ENCODE measurements around the gene FLOT1.

Gene FLOT1

GRCh38 chr6:30763155-30763617 lies 20.7 kb upstream of the FLOT1 start:
- WGBS, 2 donors (ENCODE audit: extremely low coverage in 2 of 2, insufficient read length in 2 of 2, insufficient replicate concordance in 1 of 2): no CpG with 5 or more reads among the region's 1 CpG
- no peak overlapping the region for H3K4me3 ChIP-seq (ENCODE audit: low read length in 2 of 2)
- H2BK5ac ChIP-seq (ENCODE audit: low read length): no peak overlapping the region

GRCh38 chr6:30761791-30762429 lies 19.4 kb upstream of the FLOT1 start:
- DNase-seq (ENCODE audit: low spot score): no peak
- H3K79me1 ChIP-seq (ENCODE audit: low read depth, low read length): peaks cover 2% of the 10 kb centered on the region
- no peak overlapping the region for H2AFZ ChIP-seq (ENCODE audit: low read length)
- H2AK5ac ChIP-seq (ENCODE audit: low read depth, low read length): no peak overlapping the region
- H4K91ac ChIP-seq (ENCODE audit: low read depth, low read length, poor library complexity): no peak overlapping the region
- H2BK12ac ChIP-seq (ENCODE audit: low read length): no peak overlapping the region
- H3K4me2 ChIP-seq (ENCODE audit: insufficient read depth, low read length, poor library complexity, severe bottlenecking): no peak overlapping the region
- no peak overlapping the region for H3K18ac ChIP-seq (ENCODE audit: low read length)
- no peak overlapping the region for H3K23ac ChIP-seq (ENCODE audit: low read depth, low read length, poor library complexity)
- H3K9me3 ChIP-seq (replicated peaks in 1 of 2; ENCODE audit: control insufficient read depth in 2 of 2, insufficient read depth in 1 of 2, low read depth in 1 of 2, low read length in 2 of 2): peaks cover 0 to 3% of the 10 kb centered on the region in 2 donors
- peaks cover 19 to 26% of the 10 kb centered on the region in 2 donors for H3K4me1 ChIP-seq (ENCODE audit: control insufficient read depth in 2 of 2, insufficient read depth in 1 of 2, low read depth in 1 of 2, low read length in 2 of 2)
- no peak overlapping the region for H2BK15ac ChIP-seq (ENCODE audit: low read length)
- H2BK5ac ChIP-seq (ENCODE audit: low read length): no peak overlapping the region
- no peaks in the 10 kb centered on the region for H3K36me3 ChIP-seq (replicated peaks in 1 of 2; ENCODE audit: control insufficient read depth in 2 of 2, insufficient read depth in 2 of 2, low read length in 2 of 2)
- H3K27ac ChIP-seq (replicated peaks; ENCODE audit: low read length): no peak overlapping the region
- no CpG with 5 or more reads among the region's 4 CpGs for WGBS, 2 donors (ENCODE audit: extremely low coverage in 2 of 2, insufficient read length in 2 of 2, insufficient replicate concordance in 1 of 2)
- no peak overlapping the region for H4K8ac ChIP-seq (ENCODE audit: low read depth, low read length)
- no peak overlapping the region for H3K14ac ChIP-seq (ENCODE audit: low read length)
- H3K27me3 ChIP-seq (ENCODE audit: control insufficient read depth in 3 of 3, insufficient read depth in 3 of 3, low read depth in 1 of 3, low read length in 3 of 3): no peaks in the 10 kb centered on the region
- H2BK120ac ChIP-seq (ENCODE audit: low read depth, low read length): no peak overlapping the region
- no peak overlapping the region for H3K4ac ChIP-seq (ENCODE audit: low read length)
- H3K4me3 ChIP-seq (ENCODE audit: low read length in 2 of 2): no peak overlapping the region
- H3K9ac ChIP-seq (ENCODE audit: low read depth, low read length, poor library complexity): no peak overlapping the region

More at GRCh38 chr6:30763155-30763617, 20.7 kb upstream of the FLOT1 start:
- no peak overlapping the region for H3K4me2 ChIP-seq (ENCODE audit: insufficient read depth, low read length, poor library complexity, severe bottlenecking)
- H2BK120ac ChIP-seq (ENCODE audit: low read depth, low read length): no peak overlapping the region
- no peak overlapping the region for H2BK15ac ChIP-seq (ENCODE audit: low read length)
- H3K23ac ChIP-seq (ENCODE audit: low read depth, low read length, poor library complexity): no peak overlapping the region
- H2AFZ ChIP-seq (ENCODE audit: low read length): peak overlapping the region; percentile 84
- no peak overlapping the region for H3K18ac ChIP-seq (ENCODE audit: low read length)
- H3K27me3 ChIP-seq (ENCODE audit: control insufficient read depth in 3 of 3, insufficient read depth in 3 of 3, low read depth in 1 of 3, low read length in 3 of 3): no peaks in the 10 kb centered on the region
- no peak overlapping the region for H3K27ac ChIP-seq (replicated peaks; ENCODE audit: low read length)
- H4K8ac ChIP-seq (ENCODE audit: low read depth, low read length): no peak overlapping the region
- no peak overlapping the region for H3K9ac ChIP-seq (ENCODE audit: low read depth, low read length, poor library complexity)
- DNase-seq (ENCODE audit: low spot score): no peak
- peaks cover 2% of the 10 kb centered on the region for H3K79me1 ChIP-seq (ENCODE audit: low read depth, low read length)
- no peak overlapping the region for H3K14ac ChIP-seq (ENCODE audit: low read length)
- H3K36me3 ChIP-seq (replicated peaks in 1 of 2; ENCODE audit: control insufficient read depth in 2 of 2, insufficient read depth in 2 of 2, low read length in 2 of 2): no peaks in the 10 kb centered on the region
- H3K4ac ChIP-seq (ENCODE audit: low read length): no peak overlapping the region
- H4K91ac ChIP-seq (ENCODE audit: low read depth, low read length, poor library complexity): no peak overlapping the region
- H3K4me1 ChIP-seq (ENCODE audit: control insufficient read depth in 2 of 2, insufficient read depth in 1 of 2, low read depth in 1 of 2, low read length in 2 of 2): peaks cover 19 to 26% of the 10 kb centered on the region in 2 donors
- H2AK5ac ChIP-seq (ENCODE audit: low read depth, low read length): no peak overlapping the region
- H3K9me3 ChIP-seq (replicated peaks in 1 of 2; ENCODE audit: control insufficient read depth in 2 of 2, insufficient read depth in 1 of 2, low read depth in 1 of 2, low read length in 2 of 2): peaks cover 0 to 3% of the 10 kb centered on the region in 2 donors
- no peak overlapping the region for H2BK12ac ChIP-seq (ENCODE audit: low read length)

- DNase-seq (ENCODE audit: low spot score): no peak
- Histone ChIP-seq H3K4me2 (ENCODE audit: insufficient read depth, low read length, poor library complexity, severe bottlenecking) (no peak overlapping the region), H2BK120ac (ENCODE audit: low read depth, low read length) (no peak overlapping the region), H3K27ac (replicated peaks; ENCODE audit: low read length) (no peak overlapping the region), H2AFZ (ENCODE audit: low read length) (no peak overlapping the region), H4K91ac (ENCODE audit: low read depth, low read length, poor library complexity) (no peak overlapping the region), H3K79me1 (ENCODE audit: low read depth, low read length) (peaks cover 4% of the 10 kb centered on the region), H2BK5ac (ENCODE audit: low read length) (no peak overlapping the region), H4K8ac (ENCODE audit: low read depth, low read length) (no peak overlapping the region), H3K23ac (ENCODE audit: low read depth, low read length, poor library complexity) (no peak overlapping the region), H3K9me3 (replicated peaks in 1 of 2; ENCODE audit: control insufficient read depth in 2 of 2, insufficient read depth in 1 of 2, low read depth in 1 of 2, low read length in 2 of 2) (peaks cover 0 to 3% of the 10 kb centered on the region in 2 donors), H3K36me3 (replicated peaks in 1 of 2; ENCODE audit: control insufficient read depth in 2 of 2, insufficient read depth in 2 of 2, low read length in 2 of 2) (no peaks in the 10 kb centered on the region), H3K14ac (ENCODE audit: low read length) (no peak overlapping the region), H2BK15ac (ENCODE audit: low read length) (no peak overlapping the region), H2BK12ac (ENCODE audit: low read length) (no peak overlapping the region), H2AK5ac (ENCODE audit: low read depth, low read length) (no peak overlapping the region), H3K4me3 (ENCODE audit: low read length in 2 of 2) (no peak overlapping the region), H3K27me3 (ENCODE audit: control insufficient read depth in 3 of 3, insufficient read depth in 3 of 3, low read depth in 1 of 3, low read length in 3 of 3) (no peaks in the 10 kb centered on the region), H3K4ac (ENCODE audit: low read length) (no peak overlapping the region), H3K4me1 (ENCODE audit: control insufficient read depth in 2 of 2, insufficient read depth in 1 of 2, low read depth in 1 of 2, low read length in 2 of 2) (peaks cover 18 to 20% of the 10 kb centered on the region in 2 donors), H3K18ac (ENCODE audit: low read length) (no peak overlapping the region), H3K9ac (ENCODE audit: low read depth, low read length, poor library complexity) (no peak overlapping the region)
- no CpG with 5 or more reads among the region's 8 CpGs for WGBS, 2 donors (ENCODE audit: extremely low coverage in 2 of 2, insufficient read length in 2 of 2, insufficient replicate concordance in 1 of 2)
Observed at GRCh38 chr6:30760549-30760948, 18.1 kb upstream of the FLOT1 start.

GRCh38 chr6:30759575-30760239 lies 17.2 kb upstream of the FLOT1 start:
- peak overlapping the region; percentile 91 for H3K4ac ChIP-seq (ENCODE audit: low read length)
- no peaks in the 10 kb centered on the region for H3K27me3 ChIP-seq (ENCODE audit: control insufficient read depth in 3 of 3, insufficient read depth in 3 of 3, low read depth in 1 of 3, low read length in 3 of 3)
- no peaks in the 10 kb centered on the region for H3K36me3 ChIP-seq (replicated peaks in 1 of 2; ENCODE audit: control insufficient read depth in 2 of 2, insufficient read depth in 2 of 2, low read length in 2 of 2)
- no peak overlapping the region for H4K91ac ChIP-seq (ENCODE audit: low read depth, low read length, poor library complexity)
- no peak for DNase-seq (ENCODE audit: low spot score)
- H3K9ac ChIP-seq (ENCODE audit: low read depth, low read length, poor library complexity): no peak overlapping the region
- H2AFZ ChIP-seq (ENCODE audit: low read length): no peak overlapping the region
- H2BK120ac ChIP-seq (ENCODE audit: low read depth, low read length): no peak overlapping the region
- no peak overlapping the region for H3K4me2 ChIP-seq (ENCODE audit: insufficient read depth, low read length, poor library complexity, severe bottlenecking)
- H3K23ac ChIP-seq (ENCODE audit: low read depth, low read length, poor library complexity): no peak overlapping the region
- H2BK15ac ChIP-seq (ENCODE audit: low read length): peak overlapping the region; percentile 19
- H3K79me1 ChIP-seq (ENCODE audit: low read depth, low read length): peaks cover 4% of the 10 kb centered on the region
- H3K27ac ChIP-seq (replicated peaks; ENCODE audit: low read length): peak overlapping the region; percentile 55
- WGBS, 2 donors (ENCODE audit: extremely low coverage in 2 of 2, insufficient read length in 2 of 2, insufficient replicate concordance in 1 of 2): no CpG with 5 or more reads among the region's 10 CpGs
- H2AK5ac ChIP-seq (ENCODE audit: low read depth, low read length): peak overlapping the region; percentile 11
- H3K14ac ChIP-seq (ENCODE audit: low read length): no peak overlapping the region
- H3K9me3 ChIP-seq (replicated peaks in 1 of 2; ENCODE audit: control insufficient read depth in 2 of 2, insufficient read depth in 1 of 2, low read depth in 1 of 2, low read length in 2 of 2): peaks cover 0 to 3% of the 10 kb centered on the region in 2 donors
- H2BK12ac ChIP-seq (ENCODE audit: low read length): peak overlapping the region; percentile 96
- H4K8ac ChIP-seq (ENCODE audit: low read depth, low read length): no peak overlapping the region
- H2BK5ac ChIP-seq (ENCODE audit: low read length): no peak overlapping the region
- peak overlapping the region in 1 of 2 donors; percentile 64 for H3K4me3 ChIP-seq (ENCODE audit: low read length in 2 of 2)
- peak overlapping the region; percentile 76 for H3K18ac ChIP-seq (ENCODE audit: low read length)
- H3K4me1 ChIP-seq (ENCODE audit: control insufficient read depth in 2 of 2, insufficient read depth in 1 of 2, low read depth in 1 of 2, low read length in 2 of 2): peaks cover 17 to 18% of the 10 kb centered on the region in 2 donors
